Measurements from ENCODE around the gene ZNF222. TPM values are rescaled to one million over a fixed set of nuclear protein-coding genes. Genes with fewer than 3 reads are reported as not detected.
A peak's percentile ranks its signal among the peaks of the same experiment; 100 is the strongest.

Gene ZNF222
- total RNA-seq (ENCODE audit: low replicate concordance), result 7.9 and 10.8 TPM in 2 replicates

DNA sequence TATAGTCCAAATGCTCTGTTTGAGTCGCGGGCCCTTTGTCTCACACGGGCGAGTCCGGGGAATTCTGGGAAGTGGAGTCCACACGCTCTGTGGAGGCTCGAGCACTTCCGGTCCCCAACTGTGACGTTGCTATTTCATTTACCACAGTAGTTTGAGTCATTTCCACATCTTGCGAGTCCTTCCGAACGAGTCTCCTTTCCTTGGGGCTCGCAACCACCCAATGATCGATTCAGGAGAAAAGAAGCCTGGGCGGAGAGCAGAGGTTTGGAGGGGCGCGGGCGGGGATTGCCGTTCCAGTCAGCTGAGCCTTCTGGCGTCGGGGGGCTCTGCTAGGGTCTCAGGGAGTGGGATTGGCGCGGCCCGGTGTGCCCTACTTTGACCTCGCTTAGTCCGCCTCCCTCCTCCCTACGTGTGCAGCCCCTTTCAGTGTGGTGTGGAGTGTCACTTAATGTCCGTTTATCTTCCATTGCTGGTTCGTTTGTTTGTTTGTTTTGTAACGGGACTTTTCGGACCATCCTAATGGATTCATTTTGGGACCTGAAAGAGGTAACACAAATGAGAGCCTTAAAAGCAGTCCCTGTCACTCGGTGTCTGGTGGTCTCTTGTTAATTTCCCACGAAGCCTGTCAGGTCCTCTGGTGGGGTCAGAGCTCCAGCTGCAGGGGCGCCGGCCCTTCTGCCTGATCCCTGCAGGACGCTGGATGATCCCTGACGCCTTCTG, at the start of gene ZNF222:
Gene ZNF222 (plus strand): TSS at position 163 of the 720 bp plus-strand sequence. CDS start 58 bp downstream, at position 221.
- peak within 1 kb of the TSS; percentile 92 for H3K4me3 ChIP-seq (ENCODE audit: low read depth, low read length)
- TF ChIP-seq, protein P1, sequence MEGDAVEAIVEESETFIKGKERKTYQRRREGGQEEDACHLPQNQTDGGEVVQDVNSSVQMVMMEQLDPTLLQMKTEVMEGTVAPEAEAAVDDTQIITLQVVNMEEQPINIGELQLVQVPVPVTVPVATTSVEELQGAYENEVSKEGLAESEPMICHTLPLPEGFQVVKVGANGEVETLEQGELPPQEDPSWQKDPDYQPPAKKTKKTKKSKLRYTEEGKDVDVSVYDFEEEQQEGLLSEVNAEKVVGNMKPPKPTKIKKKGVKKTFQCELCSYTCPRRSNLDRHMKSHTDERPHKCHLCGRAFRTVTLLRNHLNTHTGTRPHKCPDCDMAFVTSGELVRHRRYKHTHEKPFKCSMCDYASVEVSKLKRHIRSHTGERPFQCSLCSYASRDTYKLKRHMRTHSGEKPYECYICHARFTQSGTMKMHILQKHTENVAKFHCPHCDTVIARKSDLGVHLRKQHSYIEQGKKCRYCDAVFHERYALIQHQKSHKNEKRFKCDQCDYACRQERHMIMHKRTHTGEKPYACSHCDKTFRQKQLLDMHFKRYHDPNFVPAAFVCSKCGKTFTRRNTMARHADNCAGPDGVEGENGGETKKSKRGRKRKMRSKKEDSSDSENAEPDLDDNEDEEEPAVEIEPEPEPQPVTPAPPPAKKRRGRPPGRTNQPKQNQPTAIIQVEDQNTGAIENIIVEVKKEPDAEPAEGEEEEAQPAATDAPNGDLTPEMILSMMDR (IDR thresholded peaks at IDR 0.05; ENCODE audit: insufficient read depth, low read length), result no peak
- DNase-seq (ENCODE audit: low read depth), result peak; percentile 91

DNA sequence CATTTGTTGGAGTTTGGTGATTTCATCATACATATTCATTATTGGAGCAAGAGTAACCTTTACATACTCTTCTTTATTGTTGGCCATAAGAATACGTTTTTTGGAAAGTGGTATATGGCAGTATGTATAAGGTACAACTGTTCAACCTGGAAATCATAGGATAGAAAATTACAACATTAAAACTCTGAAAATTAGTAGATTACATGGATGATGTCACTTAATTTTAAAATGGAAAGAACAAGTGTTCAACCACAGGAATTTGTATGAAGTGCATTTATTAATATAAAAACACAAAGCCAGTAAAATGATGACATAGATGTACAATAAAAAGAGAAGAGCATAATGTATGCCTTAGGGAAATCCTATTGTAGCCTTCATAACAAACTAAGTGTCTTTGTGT, 48.4 kb upstream of the ZNF222 start:
- DNase-seq (ENCODE audit: low read depth), result no peak
- no peak overlapping the region for H3K4me3 ChIP-seq (ENCODE audit: low read depth, low read length)
- TF ChIP-seq, protein P1 (IDR thresholded peaks at IDR 0.05; ENCODE audit: insufficient read depth, low read length), result no peak

DNA sequence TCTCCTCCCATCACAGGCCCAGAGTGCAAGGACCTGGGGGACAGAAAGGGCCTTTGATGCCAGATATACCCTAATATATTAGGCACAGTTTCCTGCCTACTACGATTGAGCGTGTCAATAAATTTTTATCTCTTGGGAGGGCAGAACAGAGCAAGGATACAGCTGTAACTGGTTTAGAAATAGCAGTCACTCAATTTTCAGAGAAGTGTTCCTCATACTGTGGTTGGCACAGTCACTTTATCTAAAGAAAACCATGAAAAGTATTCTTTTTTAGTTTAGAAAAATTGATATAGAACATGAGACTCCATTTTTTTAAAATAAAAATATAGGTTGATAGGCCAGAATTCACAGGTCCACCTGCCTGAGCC, 41.7 kb upstream of the ZNF222 start:
- no peak for DNase-seq (ENCODE audit: low read depth)
- TF ChIP-seq, protein P1 (IDR thresholded peaks at IDR 0.05; ENCODE audit: insufficient read depth, low read length), result no peak
- peak overlapping the region; percentile 55 for H3K4me3 ChIP-seq (ENCODE audit: low read depth, low read length)

DNA sequence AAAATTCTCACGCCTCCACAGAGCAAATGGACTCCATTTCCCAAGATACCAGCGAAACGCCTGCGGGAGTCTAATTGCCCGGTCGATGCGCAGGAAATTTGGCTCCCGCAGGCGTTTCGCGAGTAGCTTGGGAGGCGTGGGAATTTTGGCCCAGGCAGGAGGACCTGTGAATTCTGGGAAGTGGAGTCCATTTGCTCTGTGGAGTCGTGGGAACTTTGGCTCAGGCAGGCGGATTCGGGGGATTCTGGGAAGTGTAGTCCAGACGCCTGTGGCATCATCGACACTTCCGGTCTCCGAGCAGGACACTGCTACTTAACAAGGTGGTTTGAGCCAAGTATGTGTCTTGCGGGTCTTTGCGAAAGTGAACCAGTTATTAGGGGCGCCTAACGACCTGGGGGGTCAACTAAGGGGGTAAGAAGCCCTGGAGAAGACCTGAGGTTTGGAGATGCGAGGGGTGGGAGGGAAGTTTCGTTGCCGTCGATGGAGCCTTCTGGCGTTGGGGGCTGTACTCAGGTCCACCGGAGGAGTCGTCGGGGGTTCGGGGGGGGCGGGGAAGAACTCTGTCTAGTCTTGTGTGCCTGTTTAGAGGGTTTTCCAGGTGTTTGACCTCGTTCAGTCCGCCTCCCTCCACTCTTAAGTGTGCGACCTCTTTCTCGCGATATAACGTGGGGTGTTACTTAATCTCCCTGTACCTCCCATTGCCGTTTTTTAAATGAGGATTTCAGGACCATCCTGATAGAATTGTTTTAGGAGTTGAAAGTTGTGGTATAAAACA, 41.1 kb upstream of the ZNF222 start, which contains the start of gene ZNF155:
Gene ZNF155 (plus strand): TSS at position 277 of the 775 bp plus-strand sequence. CDS start 4,356 bp downstream, outside the sequence.
- TF ChIP-seq, protein P1 (IDR thresholded peaks at IDR 0.05; ENCODE audit: insufficient read depth, low read length), result no peak
- peak within 1 kb of the TSS; percentile 91 for H3K4me3 ChIP-seq (ENCODE audit: low read depth, low read length)
- DNase-seq (ENCODE audit: low read depth), result peak; percentile 97

DNA sequence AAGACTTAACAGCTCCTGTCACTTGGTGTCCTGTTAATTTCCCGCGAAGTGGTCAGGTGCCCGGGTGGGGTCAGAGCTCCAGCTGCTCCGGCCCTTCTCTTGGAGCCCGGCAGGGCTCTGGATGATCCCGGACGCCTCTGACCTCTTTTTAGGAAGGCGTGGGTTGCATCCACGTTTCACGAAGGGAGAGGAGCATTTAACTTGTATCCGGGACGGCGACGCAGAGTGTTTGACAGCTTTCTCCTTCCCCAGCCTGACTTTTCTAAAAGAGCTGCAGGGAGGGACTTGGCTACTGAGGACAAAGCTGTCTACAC, 40.5 kb upstream of the ZNF222 start:
- H3K4me3 ChIP-seq (ENCODE audit: low read depth, low read length), result peak overlapping the region; percentile 91
- TF ChIP-seq, protein P1 (IDR thresholded peaks at IDR 0.05; ENCODE audit: insufficient read depth, low read length), result no peak
- DNase-seq (ENCODE audit: low read depth), result no peak

DNA sequence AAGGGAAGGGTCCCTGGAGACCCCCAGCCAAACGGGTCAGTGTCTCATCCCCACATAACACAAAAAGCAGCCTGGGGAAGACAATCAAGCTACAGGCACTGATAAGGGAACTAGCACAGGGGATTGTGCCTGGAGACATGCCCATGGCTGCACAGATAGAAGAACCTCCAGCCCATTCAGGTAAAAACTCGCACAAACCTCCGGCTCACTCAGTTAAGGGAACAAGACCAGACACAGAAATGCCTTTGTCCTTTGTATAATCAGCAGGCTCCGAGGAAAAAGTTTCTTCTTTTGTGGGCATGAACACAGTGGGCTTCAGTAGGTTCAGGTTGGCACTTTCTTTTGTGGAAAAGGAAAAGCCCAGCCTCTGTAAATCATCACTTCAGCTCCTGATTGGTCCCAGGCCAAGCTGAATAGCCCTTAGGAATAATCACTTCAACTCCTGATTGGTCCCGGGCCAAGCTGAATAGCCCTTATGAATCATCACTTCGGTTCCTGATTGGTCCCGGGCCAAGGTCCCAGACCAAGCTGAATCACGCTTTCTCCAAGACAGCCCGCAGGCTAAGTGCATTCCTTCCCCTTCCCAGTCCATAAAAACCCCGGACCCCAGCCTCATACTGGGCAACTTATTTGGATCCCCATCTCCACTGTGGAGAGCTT, 27.4 kb upstream of the ZNF222 start:
- TF ChIP-seq, protein P1 (IDR thresholded peaks at IDR 0.05; ENCODE audit: insufficient read depth, low read length), result no peak
- H3K4me3 ChIP-seq (ENCODE audit: low read depth, low read length), result no peak overlapping the region
- DNase-seq (ENCODE audit: low read depth), result peak; percentile 46

Measured in fibroblast of the aortic adventitia (primary cell).